GM21737 (cell line): ENCODE measurements around the gene RFX2.

Experiments
- ATAC-seq: cut with Tn5 transposase; IDR thresholded peaks from one replicate; pipeline ENCODE4 v1.9.1; 2021; ENCODE audit warnings: mild to moderate bottlenecking, moderate library complexity; ENCODE audit not compliant: unreplicated experiment

RFX2 gene

DNA sequence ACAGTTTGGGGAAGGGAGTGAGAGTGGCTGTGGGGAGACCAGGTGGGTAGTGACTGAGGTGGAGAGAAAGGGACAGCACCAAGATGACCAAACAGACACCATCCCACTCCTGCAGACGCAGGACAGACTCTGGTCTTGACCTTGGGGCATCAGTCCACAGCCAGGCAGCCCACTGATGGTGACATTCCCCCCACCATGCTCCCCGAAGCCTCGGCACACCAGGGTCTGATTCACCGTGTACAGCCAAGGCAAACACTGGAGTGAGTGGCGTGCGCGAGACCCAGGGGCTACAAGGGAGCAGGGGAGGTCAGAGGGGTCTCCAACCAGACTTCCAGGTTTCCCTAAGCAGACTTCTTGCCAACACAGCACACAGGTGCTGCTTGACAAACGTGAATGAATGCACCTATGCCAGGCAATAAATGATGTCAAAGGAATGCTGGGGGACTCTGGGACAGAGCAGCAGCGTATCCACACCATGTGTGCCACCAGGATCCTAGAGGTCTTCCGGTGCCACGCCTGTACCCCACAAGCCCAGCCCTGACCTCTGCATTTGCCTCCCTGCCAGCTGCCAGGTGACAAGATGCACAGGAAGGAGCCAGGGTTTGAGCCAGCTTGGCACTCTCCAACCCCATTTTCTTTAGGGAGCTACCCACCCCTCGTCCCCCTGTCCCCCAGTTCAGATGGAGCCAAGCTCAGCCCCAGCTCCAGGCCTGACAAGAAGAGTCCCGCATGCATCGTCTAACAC lies 150.9 kb downstream of the RFX2 start:
- ATAC-seq: no peak

DNA sequence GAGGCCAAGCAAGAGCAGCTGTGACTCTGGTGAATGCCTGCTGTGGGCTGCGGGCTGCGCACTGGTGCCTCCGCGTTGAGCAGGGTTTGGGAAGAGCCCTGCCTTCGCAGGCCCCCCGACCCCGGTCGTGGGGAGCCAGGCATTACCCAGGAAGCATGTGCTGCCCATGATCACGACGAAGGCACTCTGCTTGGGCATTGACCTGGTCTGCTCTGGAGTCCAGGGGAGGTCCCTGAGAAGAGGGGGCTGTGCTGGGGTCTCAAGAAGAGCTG lies 151.5 kb downstream of the RFX2 start:
- no peak for ATAC-seq

DNA sequence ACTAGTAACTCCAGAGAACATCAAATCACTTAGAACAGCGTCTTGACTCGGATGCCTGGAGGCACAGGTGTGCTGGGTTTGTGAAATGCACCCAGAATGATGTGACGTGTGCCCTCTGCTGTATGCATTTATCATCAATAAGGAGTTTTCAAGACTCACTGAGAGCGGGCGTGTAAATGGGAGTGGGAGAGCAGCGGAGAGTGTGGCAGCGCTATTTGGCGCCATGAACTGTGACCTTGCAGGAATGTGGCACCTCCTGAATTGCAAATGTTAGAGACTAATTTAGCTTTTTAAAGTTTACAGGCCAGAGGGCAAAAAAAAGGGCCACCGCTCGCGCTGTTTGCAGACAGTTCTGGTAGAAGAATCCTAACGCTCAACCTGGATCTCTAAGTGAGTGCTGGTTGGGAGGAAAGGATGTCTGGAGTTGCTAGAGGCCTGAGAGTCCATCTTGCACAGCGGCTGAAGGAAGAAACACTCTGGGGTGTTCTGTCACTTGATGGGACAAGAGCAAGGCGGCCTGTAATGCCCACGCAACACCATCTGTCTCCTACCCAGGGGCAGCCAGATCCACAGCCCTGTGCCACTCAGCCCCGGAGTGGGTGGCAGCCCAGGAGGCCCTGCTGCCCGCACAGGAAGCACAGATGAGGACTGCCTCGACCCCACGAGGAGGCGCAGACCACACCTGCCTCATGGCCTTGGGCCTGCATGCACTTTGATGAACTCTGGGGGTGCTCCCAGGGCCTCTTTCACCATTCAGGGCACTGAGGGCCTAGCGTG lies 152.0 kb downstream of the RFX2 start:
- no peak for ATAC-seq

DNA sequence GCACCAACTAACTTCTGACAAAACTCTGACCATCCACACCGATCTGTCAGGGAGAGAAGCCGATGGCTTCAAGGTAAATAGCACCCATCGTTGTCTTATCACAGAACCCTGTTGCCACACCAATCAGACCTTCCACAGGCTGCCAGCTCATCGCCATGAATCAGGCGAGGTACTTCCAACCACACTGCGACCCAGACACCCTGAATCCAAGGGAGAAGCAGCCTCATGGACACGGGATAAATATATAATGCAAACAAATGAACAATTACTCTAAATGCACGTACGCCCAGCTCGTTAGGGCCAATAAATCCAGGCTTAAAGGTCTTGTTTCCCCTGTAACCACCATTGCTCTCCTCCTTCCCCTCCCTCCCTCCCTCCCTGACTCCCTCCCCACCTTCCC lies 153.1 kb downstream of the RFX2 start:
- no peak for ATAC-seq

DNA sequence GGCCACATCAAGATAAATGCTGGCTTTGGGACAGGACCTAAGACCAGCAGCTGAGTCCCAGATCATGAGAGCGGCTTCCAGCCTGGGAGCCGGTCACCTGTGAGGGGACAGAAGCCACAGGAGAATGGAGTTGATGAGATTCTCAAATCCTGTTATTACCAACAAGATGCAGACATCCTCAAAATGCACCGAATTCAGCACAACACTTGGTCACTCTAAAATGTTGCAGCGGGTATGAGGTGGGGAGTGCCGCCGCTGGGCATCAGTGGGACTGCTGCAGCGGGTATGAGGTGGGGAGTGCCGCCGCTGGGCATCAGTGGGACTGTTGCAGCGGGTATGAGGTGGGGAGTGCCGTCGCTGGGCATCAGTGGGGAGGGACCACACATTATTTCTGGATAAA lies 153.6 kb downstream of the RFX2 start:
- ATAC-seq: no peak

DNA sequence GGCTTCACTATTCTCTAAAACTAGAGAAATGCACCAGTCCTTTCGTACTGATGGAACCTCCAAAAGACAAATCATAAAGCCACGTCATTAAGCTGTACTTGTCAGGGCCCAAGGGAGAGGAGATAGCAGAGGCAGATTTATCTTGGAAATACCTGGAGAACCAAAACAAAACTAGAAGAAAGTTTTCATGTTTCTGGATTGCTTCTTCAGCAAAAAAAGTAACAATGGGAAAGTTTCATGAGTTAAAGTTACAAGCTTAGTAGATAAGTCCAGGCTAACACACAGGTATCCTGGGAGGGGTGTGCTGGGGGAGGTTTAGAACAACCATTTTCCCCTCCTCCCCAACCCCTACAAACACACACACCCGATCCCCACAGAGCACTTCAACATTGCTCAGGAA lies 154.0 kb downstream of the RFX2 start:
- ATAC-seq: no peak

DNA sequence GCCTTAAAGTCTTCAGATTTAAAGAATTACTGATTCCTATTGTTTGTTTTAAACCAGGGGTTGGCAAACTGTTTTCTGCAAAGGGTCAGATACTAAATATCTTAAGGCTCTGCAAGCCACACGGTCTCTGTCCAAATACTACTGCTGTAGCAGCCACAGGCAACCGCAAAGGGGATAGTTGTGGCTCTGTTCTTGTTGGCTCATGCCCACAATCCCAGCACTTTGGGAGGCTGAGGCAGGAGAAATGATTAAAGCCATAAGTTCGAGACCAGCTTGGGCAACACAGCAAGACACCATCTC lies 154.7 kb downstream of the RFX2 start:
- ATAC-seq: no peak

DNA sequence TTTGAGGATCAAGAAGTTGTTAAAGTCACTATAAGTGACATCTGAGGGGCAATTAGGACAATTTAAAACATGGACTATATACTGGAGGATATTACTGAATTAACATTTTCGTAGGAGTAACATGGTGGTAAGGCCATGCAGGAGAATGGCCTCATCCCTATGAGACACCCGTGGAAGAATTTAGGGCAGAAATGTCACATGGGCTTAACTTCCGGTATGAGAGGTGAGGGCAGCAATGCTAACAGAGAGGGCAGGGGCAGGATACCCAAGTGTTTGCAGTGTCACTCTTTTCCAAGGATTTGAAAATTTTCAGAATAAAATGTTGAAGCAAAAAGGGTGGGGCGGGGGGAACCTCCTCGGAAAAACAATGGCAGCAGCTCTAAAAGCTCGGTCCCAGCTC lies 156.0 kb downstream of the RFX2 start:
- ATAC-seq: no peak

DNA sequence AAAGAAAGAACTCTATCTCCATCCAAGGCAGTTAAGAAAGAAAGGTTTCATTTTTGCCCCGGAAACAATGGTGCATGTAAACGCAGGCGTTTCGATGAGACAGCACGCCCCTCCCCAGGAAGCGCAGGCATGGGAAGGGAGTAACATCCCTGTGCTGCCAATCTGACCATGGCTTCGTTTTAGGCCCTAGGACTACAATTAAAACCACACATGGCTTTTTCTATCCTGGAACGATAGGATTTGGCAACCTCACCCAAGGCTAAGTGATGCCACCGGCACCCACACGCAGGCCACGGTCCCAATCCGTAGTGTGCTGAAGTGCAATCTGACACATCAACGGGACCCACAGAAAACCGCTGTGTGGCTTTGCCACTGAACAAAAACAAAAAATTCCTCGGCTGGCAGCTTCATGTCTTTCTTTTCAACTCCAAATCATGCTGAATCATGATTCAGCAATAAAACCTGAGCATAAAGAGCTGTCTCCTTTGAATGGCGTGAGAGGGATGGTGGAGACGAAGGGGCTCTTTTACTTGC lies 156.6 kb downstream of the RFX2 start:
- ATAC-seq: no peak

DNA sequence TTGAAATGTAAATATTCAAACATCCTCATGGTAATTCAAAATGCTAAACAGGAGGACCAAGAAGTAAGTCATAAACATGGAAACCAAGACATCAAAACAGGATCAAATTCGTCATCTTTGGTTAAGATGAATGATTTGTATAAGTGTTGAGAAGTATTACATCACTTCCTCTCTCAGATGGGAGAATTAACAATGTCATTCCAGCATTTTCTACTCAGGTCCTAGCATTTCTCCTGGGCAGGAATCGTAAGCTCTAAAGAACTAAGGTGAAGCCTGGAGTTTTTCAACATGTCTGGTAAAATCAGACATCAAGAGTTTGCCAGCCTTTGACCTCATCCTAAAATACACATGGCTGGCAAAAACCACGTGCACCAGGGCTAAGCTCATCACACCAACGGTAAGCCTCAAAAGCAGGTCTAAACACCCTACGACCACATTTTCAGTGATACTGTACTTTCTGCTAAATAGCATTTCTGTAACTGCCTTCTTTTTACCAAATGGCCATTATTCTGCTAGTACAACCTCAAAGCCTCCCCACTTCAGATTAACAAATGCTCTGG lies 157.2 kb downstream of the RFX2 start:
- no peak for ATAC-seq

DNA sequence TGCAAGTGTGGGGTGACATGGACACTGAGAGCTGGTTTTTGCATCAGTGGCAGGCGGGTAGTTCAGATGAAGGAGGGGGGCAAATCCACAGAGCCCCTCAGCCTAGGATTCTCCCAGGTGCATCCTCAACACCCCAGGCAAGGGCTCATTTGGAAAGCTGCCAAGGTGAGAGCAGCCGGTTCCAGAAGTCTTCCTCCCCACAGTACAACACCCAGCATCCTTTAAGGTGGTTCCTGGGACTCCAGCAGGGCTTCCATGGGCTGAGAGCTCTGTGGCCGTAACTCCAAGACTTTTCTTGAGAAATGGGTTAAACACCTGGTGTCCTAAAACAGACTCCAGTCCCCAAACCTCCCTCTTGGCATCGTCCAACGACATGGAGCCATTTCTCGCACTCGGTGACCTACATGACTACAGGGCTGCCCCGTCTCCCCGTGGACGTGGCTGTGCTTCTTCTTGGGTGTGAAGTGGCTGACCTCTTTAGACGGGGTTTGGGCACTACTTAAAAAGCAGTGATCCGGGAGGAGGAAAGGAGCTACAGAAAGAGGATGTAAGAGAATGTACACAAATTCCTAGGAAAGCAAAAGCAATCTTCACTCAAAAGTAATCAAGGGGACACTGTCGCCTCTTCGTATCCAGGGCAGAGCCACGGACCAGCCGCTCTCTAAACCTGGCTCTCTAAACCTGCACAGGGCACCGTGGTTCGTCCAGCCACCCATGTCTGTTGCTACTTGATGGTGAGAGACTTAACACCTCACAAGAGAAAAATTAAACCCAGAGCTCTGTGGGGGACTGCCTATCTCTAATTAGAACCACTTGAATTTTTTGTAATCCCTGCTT lies 157.9 kb downstream of the RFX2 start:
- ATAC-seq: no peak

DNA sequence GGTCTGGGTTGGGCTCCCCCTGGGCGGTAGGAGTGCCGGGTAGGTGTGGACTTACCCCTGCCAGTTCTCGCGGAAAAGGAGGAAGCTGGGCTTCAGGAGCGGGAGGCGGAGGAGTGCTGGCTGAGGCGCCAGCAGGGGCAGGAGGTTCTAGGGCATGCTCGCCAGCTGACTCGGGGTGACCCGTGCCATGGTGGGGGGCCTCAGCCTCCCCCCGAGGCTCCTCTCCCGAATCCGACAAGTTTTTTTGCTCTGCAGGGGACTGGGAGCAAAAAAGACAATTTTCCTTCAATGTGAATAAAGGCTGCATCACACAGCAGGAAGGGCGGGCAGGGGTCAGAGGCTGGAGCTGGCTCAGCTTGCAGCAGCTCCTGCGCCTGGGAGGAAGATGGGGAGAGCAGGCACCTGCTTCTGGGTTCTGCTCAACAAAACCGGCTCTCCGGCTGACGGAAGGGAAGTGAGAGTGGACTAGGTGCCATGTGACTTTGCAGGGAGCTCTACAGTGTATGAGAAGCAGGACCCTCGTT lies 158.9 kb downstream of the RFX2 start:
- ATAC-seq: no peak

DNA sequence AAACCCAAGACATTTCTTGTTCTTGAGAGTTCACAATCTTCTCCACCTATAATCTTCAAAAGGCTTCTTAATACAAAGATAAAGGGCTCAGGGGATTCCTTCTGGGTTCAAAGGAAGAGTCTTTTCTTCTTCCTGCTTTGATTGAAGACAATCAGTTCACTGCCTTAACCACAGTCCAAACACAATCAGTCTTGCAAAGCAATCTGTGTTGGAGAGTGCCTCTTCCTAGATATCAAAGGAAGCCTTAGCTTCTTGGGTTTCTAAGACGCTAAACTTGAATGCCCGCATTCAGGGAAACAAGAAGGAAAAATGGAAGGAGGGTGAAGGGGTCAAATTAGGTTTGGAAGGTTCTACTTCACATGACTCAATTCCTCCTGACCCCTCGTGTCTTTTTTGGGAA lies 159.6 kb downstream of the RFX2 start:
- ATAC-seq: no peak

DNA sequence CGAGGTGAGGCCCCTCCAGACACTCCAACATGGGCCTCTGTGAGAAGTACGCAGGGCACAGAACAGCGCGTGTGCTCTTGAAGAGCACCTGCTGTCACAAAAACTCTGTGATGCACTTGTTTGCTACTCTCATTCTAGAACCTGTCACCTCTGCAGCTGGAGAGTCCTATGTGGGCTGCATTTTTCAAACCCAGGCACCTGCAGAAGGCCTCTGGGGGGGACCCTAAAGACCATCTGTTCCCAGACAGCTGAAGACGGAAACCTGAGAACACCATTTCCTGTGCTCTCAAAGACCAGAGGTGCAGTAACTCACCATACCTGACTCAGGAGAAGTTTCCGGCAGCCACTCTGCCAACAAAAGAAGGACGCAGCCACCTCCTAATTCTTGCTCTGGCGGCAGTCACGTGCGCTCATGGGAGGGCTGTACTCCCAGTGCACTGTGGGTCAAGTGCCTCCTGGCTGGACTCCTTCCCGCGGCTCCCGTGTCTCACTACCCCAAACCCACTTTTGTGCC lies 160.5 kb downstream of the RFX2 start:
- ATAC-seq: no peak

DNA sequence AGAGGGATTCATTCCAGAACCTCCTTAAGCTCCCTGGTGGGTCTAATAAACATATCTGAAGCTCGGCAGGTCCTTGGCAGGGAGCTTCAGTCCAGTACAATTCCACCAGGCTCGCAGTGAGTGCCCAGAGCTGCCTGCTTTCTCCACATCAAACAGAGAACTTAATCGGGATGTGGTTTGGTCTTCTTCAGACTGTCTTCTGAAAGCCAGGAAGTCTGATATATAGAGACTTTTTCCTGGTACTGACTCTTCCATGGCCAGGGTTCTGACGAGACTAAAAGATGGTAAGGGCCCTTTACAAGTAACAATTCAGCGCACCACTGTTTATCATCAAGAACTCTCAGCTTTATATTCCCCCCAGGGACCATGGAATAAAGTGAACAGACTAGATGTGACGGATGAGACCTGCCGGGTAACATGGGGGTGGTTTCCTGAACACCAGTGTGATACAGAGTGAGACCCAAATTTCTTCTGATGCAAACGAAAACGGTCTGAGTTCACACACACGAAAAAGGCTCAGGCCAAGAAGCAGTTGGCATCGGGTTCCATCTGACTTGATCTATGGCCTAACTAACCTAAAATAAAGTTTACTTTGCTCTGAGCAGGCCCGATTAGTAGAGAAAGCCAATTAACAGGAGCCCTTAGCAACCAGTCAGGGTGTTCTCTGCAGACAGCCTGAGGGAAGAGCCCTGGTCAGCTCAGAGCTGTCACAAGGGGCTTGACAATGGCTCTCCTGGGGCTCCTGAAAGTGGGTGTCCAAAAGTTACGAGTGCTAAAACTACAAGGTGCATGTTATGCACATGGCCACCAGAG lies 161.3 kb downstream of the RFX2 start:
- no peak for ATAC-seq

DNA sequence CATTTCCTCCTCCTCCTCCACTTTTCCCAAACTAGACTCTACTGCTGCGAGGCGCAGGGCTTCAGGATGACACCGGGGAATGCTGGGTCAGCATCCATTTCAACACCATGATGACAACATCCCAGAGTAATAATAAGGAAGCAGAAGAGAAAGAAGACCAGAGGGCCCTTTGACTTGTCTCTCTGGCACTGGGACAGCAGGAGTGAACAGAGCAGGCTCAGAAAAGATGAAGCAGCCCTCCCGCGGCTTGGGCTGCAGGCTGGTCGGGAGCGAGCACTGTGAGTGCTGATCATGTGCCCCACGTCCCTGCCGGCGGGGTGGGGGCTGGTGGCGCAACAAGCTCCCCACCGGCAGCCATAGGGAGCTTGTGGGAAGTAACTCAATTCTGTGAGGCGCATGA lies 162.9 kb downstream of the RFX2 start:
- ATAC-seq: no peak

DNA sequence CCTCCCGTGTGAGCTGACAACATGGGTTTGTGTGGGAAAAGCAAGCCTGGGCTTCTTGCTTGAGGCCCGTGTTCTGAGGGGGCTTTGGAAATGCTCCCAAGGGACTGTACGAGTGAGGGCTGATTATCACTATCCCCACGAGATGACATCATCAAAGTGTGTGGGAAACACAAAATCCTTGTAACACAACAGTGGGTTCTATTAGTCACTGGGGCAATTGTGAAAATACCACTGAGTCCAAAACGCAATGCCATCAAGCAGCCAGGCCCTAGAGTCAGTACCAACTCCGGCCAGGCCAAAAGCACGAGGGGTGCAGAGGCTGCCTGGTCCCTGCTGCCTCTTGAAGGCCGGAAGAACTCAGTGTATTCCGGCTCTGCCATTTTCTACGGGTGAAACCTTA lies 166.7 kb downstream of the RFX2 start:
- ATAC-seq: no peak
